Measurements from ENCODE around the gene NLGN1. TPM values are rescaled to one million over a fixed set of nuclear protein-coding genes. Genes with fewer than 3 reads are reported as not detected.

The NLGN1 gene
- total RNA-seq, 1 donor from 2014 or later: 50.2 TPM

DNA sequence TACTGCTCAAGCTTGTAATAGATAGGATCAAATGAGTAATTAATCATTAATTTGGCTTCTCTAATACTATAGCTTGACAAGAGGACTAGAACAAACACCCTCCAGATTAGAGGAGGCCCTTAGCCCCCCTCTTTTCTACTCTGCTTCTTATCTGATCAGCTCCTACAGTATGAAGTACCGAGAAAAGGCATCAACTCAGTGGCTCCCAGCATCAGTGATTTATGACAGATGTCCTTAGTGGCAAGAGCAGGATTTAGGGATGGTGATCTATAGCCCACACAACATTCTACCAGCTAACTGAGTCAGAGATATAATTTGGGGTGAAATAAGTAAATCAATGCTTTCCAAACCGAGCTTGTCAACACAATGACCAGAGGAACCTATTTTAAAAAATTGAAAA is 541.1 kb downstream of the NLGN1 start:
- Mint-ChIP-seq H3K9me3 (ENCODE audit: unreplicated experiment) (no peaks in the 10 kb centered on the region), H3K4me3 (ENCODE audit: unreplicated experiment) (no peak overlapping the region), H3K4me1 (ENCODE audit: low read depth, unreplicated experiment) (peaks cover 22% of the 10 kb centered on the region), H3K27me3 (ENCODE audit: unreplicated experiment) (no peaks in the 10 kb centered on the region), H3K27ac (ENCODE audit: unreplicated experiment) (peak overlapping the region; percentile 64), H3K36me3 (ENCODE audit: unreplicated experiment) (no peaks in the 10 kb centered on the region)
- TF ChIP-seq, protein P1, sequence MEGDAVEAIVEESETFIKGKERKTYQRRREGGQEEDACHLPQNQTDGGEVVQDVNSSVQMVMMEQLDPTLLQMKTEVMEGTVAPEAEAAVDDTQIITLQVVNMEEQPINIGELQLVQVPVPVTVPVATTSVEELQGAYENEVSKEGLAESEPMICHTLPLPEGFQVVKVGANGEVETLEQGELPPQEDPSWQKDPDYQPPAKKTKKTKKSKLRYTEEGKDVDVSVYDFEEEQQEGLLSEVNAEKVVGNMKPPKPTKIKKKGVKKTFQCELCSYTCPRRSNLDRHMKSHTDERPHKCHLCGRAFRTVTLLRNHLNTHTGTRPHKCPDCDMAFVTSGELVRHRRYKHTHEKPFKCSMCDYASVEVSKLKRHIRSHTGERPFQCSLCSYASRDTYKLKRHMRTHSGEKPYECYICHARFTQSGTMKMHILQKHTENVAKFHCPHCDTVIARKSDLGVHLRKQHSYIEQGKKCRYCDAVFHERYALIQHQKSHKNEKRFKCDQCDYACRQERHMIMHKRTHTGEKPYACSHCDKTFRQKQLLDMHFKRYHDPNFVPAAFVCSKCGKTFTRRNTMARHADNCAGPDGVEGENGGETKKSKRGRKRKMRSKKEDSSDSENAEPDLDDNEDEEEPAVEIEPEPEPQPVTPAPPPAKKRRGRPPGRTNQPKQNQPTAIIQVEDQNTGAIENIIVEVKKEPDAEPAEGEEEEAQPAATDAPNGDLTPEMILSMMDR (IDR thresholded peaks at IDR 0.05; ENCODE audit: partially characterized antibody, unreplicated experiment): no peak
- DNase-seq: no peak

DNA sequence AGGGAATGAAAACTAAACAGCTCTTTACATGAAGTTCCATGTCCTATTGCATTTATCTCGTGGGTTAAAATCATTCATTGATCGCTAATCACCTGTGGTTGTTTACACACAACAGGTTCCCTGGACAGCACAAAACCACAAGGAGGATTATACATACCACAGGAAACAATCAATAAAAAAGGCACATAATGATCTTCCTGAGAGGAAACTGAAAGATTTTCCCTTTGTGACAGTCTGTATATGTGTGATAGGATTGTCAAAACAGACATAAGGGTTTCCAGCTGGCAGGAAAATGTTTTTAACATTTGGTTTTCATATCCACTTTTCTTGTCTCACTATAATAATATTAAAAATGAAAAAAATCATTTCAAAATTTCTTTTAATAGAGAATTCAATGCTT is 541.8 kb downstream of the NLGN1 start:
- no peak overlapping the region for H3K4me3 Mint-ChIP-seq (ENCODE audit: unreplicated experiment)
- no peaks in the 10 kb centered on the region for H3K9me3 Mint-ChIP-seq (ENCODE audit: unreplicated experiment)
- TF ChIP-seq, protein P1 (IDR thresholded peaks at IDR 0.05; ENCODE audit: partially characterized antibody, unreplicated experiment): no peak
- DNase-seq: no peak
- no peaks in the 10 kb centered on the region for H3K27me3 Mint-ChIP-seq (ENCODE audit: unreplicated experiment)
- no peaks in the 10 kb centered on the region for H3K36me3 Mint-ChIP-seq (ENCODE audit: unreplicated experiment)
- peaks cover 23% of the 10 kb centered on the region for H3K4me1 Mint-ChIP-seq (ENCODE audit: low read depth, unreplicated experiment)
- peak overlapping the region; percentile 48 for H3K27ac Mint-ChIP-seq (ENCODE audit: unreplicated experiment)

DNA sequence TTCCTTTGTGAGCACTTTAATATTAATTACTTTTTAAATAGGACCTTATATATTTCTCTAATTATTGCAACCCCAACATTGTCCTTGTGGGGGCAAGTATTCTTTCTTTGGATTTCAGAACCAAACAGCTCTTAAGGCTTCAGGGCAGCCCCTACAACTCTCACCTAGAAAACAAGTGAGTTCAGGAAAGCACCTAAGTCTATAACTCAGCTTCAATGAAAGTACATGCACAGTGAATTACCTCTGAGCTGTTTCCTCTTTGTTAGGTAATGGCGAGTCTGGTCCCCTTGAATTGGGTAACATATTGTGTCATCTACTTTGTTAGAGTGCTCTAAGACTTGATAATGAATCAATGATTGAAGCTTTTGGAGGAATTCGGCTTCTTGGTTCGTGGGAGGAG is 545.7 kb downstream of the NLGN1 start:
- H3K9me3 Mint-ChIP-seq (ENCODE audit: unreplicated experiment): peaks cover 3% of the 10 kb centered on the region
- TF ChIP-seq, protein P1 (IDR thresholded peaks at IDR 0.05; ENCODE audit: partially characterized antibody, unreplicated experiment): no peak
- no peaks in the 10 kb centered on the region for H3K36me3 Mint-ChIP-seq (ENCODE audit: unreplicated experiment)
- peaks cover 6% of the 10 kb centered on the region for H3K27me3 Mint-ChIP-seq (ENCODE audit: unreplicated experiment)
- H3K4me3 Mint-ChIP-seq (ENCODE audit: unreplicated experiment): no peak overlapping the region
- H3K4me1 Mint-ChIP-seq (ENCODE audit: low read depth, unreplicated experiment): peaks cover 36% of the 10 kb centered on the region
- DNase-seq: no peak
- H3K27ac Mint-ChIP-seq (ENCODE audit: unreplicated experiment): peak overlapping the region; percentile 72

GRCh38 chr3:173945170-173945569 is 547.6 kb downstream of the NLGN1 start:
- H3K36me3 Mint-ChIP-seq (ENCODE audit: unreplicated experiment): no peaks in the 10 kb centered on the region
- H3K4me3 Mint-ChIP-seq (ENCODE audit: unreplicated experiment): peak overlapping the region; percentile 55
- TF ChIP-seq, protein P1 (IDR thresholded peaks at IDR 0.05; ENCODE audit: partially characterized antibody, unreplicated experiment): no peak
- peaks cover 30% of the 10 kb centered on the region for H3K4me1 Mint-ChIP-seq (ENCODE audit: low read depth, unreplicated experiment)
- no peak for DNase-seq
- H3K27me3 Mint-ChIP-seq (ENCODE audit: unreplicated experiment): peaks cover 6% of the 10 kb centered on the region
- peaks cover 3% of the 10 kb centered on the region for H3K9me3 Mint-ChIP-seq (ENCODE audit: unreplicated experiment)
- H3K27ac Mint-ChIP-seq (ENCODE audit: unreplicated experiment): peak overlapping the region; percentile 99

DNA sequence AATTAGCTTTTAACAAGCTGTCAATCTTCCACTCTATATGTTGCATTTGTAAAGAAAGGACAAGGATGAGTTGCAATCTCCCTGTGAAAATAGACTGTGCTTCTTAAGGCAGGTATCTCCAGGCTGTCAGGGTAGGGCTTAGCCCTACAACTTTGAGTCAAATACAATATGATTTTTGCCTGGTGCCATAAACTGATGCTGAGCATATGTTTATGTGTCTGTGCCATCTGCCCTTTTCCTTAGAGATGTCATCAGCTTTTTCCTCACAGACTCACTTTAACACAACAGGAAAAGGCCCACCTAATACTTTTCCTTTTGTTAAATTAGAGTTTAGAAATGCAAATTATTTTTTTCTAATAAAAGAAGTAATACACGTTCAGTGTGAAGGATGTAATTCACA is 548.3 kb downstream of the NLGN1 start:
- peaks cover 6% of the 10 kb centered on the region for H3K27me3 Mint-ChIP-seq (ENCODE audit: unreplicated experiment)

More for the DNA sequence above, 548.3 kb downstream of the NLGN1 start:
- TF ChIP-seq, protein P1 (IDR thresholded peaks at IDR 0.05; ENCODE audit: partially characterized antibody, unreplicated experiment): no peak
- DNase-seq: no peak
- H3K9me3 Mint-ChIP-seq (ENCODE audit: unreplicated experiment): peaks cover 3% of the 10 kb centered on the region
- H3K4me1 Mint-ChIP-seq (ENCODE audit: low read depth, unreplicated experiment): peaks cover 30% of the 10 kb centered on the region
- peak overlapping the region; percentile 55 for H3K4me3 Mint-ChIP-seq (ENCODE audit: unreplicated experiment)
- H3K36me3 Mint-ChIP-seq (ENCODE audit: unreplicated experiment): no peaks in the 10 kb centered on the region
- peak overlapping the region; percentile 99 for H3K27ac Mint-ChIP-seq (ENCODE audit: unreplicated experiment)
